GM19239 (cell line): ENCODE measurements around the gene GATAD2A.

Experiments
- DNase-seq: peaks from one replicate; pipeline ENCODE4 v3.0.0; 2011; ENCODE audit warnings: low spot score; ENCODE audit not compliant: insufficient read length
- FAIRE-seq: peaks from 2 replicates; lab custom pipeline; 2011; peaks lifted over from hg19 to GRCh38; lab: Jason Lieb, UNC

GATAD2A gene

DNA sequence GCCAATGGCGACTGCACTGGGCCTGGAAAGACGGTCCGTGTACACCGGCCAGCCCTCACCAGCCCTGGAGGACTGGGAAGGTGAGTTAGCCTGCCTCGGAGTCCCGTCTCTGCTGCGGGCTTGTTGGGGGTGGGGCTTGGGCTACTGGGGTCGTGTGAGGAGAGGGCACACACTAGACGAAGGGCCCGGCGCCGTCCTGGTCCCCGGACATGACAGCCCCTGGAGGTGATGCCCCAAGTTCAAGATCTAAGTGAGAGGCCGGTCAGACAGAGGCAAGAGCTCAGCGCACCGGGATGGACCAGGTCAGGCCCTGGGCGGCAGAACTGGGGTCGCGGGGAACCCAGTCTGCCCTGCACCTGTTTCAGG, 134.2 kb downstream of the GATAD2A start:
- FAIRE-seq (no peak), DNase-seq (no peak)

DNA sequence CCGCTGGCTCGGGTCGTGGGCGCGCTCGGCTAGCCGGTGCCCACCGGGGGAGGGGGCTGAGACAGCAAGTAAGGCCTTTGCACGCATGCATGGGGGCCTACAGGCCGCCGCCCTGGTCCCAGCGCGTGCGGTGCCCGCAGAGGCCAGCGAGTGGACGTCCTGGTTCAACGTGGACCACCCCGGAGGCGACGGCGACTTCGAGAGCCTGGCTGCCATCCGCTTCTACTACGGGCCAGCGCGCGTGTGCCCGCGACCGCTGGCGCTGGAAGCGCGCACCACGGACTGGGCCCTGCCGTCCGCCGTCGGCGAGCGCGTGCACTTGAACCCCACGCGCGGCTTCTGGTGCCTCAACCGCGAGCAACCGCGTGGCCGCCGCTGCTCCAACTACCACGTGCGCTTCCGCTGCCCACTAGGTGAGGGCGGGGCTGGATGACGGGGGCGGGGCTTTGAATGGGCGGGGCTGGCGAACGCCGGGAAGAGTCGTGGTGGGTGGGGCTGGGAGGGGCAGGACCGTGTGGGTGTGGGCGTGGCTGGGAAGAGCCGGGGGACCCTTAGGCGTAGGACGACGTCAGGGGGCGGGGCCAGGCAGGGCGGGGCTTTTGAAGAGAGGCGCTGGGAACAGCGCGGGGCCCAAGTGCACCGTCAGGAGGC, 134.7 kb downstream of the GATAD2A start:
- FAIRE-seq, result no peak
- no peak for DNase-seq

DNA sequence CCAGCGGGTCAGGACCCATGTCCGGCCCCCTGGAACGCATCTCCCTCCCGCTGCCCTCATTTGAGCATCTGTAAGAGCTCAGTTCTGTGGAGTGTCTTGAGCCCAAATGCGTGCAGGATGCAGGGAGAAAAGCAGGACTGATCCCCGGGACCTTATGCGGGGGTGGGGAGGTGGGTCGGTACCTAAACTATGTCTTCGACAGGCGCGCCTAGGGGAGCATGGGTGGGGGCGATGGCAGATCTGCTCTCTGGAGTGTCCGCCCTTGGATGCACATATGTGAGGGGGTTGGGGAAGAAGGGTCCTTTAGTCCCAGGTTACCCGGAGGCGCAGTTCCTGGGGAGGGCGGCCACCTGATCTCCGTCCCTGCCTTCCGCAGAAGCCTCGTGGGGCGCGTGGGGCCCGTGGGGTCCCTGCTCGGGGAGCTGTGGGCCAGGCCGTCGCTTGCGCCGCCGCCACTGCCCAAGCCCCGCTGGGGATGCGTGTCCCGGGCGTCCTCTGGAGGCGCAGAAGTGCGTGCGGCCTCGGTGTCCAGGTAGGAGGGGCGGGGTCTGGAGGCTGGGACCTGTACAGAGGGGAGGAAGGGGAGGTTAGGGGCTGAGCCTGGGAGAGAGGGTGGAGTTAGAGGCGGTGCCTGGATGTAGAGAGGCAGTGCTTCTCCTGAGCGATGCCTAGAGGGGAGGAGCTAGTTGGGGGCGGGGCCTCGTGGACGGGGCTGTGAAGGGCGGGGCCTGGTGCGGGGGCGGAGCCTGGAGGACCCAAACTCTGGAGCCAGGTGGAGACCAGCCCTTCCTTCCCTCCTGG, 135.4 kb downstream of the GATAD2A start:
- peak; percentile 4 for FAIRE-seq
- DNase-seq, result peak; percentile 85

DNA sequence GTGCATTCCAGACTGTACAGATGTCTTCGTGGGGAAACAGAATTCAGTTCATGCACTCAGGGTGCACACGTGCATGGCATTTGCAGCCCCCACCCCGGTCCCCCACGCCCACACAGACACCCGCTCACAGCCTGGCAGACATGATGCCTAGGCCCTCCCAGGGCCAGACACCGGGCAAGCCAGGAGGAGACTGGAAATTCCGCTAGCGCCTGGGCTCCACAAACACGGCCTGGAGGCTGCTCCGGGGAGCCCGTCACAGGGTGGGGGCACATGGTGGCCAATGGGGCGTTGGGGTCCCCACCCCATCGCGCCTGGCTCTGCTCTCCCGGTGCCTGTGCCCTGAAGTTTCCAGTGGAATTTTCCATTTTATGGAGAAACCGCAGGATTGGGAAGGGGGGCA, 136.1 kb downstream of the GATAD2A start:
- DNase-seq (no peak), FAIRE-seq (no peak)

DNA sequence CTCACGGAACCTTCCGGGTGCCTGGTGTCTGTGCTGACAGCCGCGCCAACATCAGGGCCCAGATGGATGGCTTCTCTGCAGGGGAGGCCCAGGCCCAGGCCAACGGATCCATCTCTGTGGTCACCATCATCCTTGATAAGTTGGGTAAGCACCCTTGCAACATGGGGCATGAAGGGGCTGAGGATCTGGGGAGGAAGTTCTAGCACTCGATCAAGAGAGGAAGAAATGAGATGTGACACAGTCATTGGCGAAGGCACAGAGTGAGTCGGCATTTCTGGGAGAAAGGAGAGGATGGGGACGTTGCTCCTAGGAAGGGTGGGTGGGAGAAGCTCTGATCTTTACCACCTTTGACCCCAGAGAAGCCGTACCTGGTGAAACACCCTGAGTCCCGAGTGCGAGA, 137.0 kb downstream of the GATAD2A start:
- FAIRE-seq (no peak), DNase-seq (no peak)

DNA sequence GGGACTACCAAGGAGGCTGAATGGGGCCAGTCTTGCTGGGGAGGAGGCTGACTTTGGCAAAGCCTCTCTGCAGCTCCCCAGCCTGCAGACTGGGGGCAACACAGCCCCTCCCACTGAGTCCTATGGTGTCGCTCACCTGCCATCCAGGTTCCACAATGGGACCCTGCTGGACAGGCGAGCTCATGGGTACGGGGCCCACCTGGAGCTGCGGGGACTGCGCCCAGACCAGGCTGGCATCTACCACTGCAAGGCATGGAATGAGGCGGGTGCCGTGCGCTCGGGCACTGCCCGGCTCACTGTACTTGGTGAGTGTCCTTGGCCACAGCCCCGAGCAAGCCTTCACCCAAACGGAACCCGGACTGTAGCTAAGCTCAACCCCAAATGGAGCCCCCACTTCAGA, 137.6 kb downstream of the GATAD2A start:
- DNase-seq, result no peak
- no peak for FAIRE-seq

DNA sequence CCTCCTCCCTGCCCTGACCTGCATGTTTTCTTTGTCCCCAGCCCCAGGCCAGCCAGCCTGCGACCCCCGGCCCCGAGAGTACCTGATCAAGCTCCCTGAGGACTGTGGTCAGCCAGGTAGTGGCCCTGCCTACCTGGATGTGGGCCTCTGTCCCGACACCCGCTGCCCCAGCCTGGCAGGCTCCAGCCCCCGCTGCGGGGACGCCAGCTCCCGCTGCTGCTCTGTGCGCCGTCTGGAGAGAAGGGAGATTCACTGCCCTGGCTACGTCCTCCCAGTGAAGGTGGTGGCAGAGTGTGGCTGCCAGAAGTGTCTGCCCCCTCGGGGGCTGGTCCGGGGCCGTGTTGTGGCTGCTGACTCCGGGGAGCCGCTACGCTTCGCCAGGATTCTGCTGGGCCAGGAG, 138.2 kb downstream of the GATAD2A start:
- no peak for FAIRE-seq
- no peak for DNase-seq

DNA sequence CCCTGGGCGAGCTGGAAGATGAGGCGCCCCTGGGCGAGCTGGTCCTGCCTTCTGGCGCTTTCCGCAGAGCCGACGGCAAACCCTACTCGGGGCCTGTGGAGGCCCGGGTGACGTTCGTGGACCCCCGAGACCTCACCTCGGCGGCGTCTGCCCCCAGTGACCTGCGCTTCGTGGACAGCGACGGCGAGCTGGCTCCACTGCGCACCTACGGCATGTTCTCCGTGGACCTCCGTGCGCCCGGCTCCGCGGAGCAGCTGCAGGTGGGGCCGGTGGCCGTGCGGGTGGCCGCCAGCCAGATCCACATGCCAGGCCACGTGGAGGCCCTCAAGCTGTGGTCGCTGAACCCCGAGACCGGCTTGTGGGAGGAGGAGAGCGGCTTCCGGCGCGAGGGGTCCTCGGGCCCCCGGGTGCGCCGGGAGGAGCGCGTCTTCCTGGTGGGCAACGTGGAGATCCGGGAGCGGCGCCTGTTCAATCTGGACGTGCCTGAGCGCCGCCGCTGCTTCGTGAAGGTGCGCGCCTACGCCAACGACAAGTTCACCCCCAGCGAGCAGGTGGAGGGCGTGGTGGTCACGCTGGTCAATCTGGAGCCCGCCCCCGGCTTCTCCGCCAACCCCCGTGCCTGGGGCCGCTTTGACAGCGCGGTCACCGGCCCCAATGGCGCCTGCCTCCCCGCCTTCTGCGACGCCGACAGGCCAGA, 138.9 kb downstream of the GATAD2A start:
- FAIRE-seq (no peak), DNase-seq (no peak)

DNA sequence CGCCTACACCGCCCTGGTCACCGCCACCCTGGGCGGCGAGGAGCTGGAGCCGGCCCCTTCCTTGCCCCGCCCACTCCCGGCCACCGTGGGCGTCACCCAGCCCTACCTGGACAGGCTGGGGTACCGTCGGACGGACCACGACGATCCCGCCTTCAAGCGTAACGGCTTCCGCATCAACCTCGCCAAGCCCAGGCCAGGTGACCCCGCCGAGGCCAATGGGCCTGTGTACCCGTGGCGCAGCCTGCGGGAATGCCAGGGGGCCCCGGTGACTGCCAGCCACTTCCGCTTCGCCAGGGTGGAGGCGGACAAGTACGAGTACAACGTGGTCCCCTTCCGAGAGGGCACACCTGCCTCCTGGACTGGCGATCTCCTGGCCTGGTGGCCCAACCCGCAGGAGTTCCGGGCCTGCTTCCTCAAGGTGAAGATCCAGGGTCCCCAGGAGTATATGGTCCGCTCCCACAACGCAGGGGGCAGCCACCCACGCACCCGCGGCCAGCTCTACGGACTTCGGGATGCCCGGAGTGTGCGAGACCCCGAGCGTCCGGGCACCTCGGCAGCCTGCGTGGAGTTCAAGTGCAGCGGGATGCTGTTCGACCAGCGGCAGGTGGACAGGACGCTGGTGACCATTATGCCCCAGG, 139.6 kb downstream of the GATAD2A start:
- DNase-seq (no peak), FAIRE-seq (no peak)

DNA sequence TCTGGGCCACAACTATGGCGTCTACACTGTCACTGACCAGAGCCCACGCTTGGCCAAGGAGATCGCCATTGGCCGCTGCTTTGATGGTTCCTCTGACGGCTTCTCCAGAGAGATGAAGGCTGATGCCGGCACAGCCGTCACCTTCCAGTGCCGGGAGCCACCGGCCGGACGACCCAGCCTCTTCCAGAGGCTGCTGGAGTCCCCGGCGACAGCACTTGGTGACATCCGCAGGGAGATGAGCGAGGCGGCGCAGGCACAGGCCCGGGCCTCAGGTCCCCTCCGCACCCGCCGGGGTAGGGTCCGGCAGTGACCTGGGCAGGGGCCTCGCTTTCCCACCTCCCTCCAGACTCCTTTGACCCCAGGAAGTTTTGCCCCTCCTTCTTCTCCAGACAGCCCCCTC, 140.2 kb downstream of the GATAD2A start:
- DNase-seq, result no peak
- no peak for FAIRE-seq

DNA sequence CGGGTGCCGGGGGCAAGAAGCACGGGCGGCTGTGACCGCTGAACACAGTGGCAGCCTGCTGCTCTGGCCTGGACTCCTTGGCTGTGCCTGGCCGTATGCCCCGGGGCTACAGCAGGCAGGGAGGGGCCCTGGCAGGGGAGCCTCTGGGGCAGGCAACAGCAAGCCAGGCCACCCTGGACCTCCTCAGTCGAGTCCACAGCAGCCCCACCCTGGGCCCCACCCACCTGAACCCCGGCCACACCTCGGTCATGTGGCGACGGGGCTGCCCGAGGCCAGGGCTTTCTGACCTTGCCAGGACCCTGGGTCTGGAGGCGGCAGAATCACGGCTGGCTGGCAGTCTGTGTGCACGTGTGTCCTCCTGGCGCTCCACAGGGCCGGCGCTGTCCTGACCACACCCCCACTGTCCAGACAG, 141.3 kb downstream of the GATAD2A start:
- no peak for FAIRE-seq
- DNase-seq, result no peak

DNA sequence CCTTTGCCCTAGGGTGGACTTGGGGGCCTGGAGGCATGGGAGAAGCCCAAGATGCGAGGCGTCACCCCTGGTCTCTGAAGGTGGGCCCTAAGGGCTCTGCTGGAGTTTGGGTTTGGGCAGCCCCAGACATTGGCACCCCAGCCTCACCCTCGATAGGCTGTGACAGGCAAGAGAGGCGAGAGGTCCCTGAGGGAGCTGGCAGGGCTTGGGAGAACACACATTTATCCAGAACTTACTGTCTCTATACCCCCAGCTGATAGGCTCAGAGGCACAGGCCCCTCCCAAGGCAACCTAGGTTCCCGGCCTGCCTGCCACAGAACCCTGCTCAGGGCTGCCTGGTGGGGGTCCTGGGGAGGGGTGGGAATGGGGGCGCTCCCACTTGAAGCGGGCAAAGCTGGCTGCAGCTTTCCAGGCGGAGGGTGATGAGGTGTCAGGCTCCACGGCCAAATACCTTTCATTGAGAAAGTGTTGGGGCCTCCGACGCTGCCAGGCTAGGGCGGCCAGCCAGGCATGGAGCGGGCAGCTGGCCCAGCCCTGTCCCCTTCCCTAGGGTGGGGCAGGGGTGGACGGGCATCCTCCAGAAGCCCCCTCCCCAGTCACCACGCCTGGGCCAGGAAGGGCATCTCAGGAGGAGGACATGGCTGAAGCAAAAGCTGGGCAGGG, 142.3 kb downstream of the GATAD2A start:
- no peak for FAIRE-seq
- DNase-seq, result no peak

DNA sequence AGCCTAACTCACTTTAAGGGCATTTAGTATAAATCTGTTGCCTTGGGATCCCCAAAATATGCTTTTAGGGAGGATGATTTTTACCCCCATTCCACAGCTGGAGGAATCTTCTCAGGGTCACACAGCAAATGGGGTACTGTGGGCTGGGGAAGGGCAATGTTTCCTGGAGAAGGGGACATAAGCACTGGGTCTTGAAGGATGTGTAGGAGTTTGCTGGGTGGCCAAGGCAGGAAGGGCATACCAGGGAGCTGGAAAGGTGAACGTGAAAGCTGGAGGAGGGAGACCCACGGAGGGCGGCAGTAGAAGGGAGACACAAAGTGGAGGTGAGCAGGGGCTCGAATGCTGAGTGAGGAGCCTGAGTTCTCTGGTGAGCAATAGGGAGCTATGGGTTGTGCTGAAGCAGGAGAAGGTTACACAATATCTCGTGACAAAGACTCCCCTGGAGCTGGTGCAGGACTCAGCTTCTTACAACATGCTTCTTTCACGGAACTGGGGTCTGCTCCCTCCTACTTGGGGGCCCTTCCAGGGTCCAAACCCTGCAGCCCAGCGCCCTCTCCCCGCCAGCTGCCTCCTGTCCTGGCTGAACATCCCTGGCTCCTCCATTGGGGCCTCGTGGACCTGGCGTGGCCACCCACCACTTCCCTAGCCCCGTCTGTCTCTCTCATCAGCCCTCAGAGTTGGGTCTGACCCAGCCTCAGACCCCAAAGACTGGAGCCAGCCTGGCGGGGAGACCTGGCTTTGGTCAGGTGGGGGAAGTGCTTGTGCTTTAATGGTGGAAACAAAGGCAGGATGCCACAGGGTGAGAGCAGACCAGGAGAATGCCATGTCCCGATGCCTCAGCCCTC, 143.7 kb downstream of the GATAD2A start:
- DNase-seq, result no peak
- FAIRE-seq, result no peak

DNA sequence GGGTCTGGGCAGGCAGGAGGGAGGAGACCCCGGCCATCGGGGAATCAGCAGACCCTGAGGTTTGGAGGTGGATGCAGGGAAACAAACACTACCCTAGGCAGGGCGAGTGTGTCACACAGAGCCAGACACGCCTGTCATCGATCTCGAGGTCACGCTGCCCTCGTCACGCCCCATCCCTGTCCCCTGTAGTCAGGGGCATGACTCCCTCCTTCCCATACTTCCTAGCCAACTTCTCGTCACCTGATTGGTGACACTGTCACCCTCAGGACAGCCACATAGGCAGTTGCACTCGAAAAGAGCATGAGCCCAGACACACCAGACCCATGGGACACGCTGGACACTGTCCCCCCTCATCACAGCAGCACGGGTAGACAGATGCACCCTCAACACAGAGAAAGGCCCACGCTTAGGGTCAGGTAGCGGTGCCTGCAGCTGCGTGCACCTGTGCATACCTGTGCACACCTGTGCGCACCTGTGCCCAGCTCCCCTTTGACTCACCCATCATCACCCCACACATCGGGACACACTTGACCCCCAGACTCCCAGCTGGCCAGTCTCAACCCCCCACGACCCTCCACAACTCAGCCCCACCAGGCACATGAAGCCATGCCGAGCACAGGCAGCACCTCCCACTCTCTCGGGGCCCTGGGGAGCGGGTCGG, 144.5 kb downstream of the GATAD2A start:
- no peak for FAIRE-seq

DNA sequence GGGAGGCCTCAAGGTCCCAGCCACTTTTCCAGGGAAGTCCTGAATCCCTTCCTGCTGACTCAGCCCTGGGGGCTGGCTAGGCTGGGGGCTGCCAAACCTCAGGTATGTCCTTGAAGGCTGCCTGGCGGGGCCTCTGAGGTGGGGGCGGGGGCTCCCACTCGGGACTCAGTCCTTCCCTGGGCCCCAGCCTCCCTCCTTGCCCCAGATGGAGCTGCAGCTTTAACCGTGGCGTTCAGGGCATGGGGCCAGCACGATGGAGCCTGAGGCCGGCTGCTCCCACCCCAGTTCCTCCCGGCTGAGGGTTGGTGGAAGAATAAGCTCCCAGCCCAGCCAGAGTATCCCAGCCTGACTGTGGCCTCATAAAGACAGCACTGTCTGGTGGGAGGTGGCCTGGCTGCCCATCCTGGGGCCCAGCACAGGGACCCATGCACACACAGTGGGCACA, 145.0 kb downstream of the GATAD2A start:
- DNase-seq (no peak), FAIRE-seq (no peak)

More for the DNA sequence above, 144.5 kb downstream of the GATAD2A start:
- DNase-seq, result no peak

DNA sequence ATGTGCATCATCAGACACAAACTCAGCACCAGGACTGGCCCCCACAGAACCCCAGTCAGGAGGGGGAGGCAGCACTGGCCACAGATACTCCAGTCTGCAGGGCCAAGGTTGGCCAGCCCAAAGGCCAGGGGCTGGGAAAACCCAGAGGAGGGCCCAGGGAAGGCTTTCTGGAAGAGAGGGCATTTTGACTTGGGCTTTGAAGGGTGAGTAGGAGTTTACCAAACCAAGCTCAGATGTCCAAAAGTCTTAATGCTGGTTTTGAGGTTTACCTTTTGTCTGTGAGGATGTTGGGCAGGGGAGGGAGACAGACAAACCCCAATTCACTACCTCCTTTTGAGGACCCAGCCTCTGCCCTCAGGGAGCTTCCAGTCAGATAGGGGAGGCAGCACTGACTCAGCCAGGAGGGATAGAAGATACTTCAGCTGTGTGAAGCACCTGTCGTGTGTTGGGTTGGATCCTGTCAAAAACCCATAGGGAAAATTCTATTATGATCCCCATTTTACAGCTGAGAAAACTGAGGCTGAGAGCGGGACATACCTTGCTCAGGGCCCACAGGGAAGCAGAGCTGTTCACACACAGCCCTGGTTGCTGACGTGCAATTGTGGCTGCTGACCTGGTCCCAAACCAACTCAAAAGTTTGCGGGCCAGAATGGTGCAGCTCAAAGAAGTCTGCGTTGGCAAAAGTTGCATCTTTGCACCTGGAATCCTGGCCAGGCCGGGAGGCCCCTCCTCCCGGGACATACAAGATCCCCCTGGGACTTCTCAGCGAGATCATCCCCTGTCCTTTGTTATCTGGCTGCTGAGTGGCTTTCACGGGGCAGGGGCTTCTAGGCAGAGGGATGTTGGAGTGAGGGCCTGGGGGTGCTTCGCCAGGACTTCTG, 145.7 kb downstream of the GATAD2A start:
- DNase-seq (no peak), FAIRE-seq (no peak)

DNA sequence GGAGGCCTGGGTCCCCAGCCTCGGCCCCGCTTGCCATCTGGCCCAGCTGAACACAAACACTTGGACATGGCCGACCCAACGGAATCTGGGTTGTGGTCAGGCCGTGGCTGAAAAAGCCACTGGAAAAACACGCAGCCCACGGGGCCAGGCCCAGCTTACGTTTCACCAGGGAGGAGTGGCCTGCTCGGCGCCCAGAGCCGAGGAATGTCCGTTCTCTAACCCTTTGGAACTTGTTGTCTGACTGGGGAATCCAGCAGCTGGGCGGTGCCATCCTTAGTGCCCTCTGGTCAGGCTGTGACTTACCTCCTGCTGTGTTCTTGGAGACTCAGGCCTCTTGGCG, 146.3 kb downstream of the GATAD2A start:
- no peak for FAIRE-seq
- DNase-seq, result no peak

DNA sequence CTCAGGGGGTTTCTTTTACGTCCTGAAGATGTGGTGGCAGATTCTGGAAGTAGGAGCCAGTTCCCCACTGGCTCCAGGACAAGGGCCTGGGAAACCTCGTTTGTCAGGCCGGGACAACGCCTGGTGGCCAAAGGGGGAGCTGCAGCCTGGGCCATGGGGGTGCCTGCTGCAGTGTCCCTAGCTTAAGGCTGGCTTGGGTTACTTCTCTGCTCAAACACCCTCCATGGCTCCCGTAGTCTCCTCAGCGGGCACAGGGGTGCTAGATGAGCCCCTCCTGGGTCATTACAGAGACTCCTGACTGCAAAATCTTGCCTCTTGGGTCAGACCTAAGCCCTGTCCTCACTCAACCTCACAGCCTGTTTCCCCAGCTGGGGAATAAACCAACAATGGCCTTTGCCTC, 147.3 kb downstream of the GATAD2A start:
- no peak for FAIRE-seq
- DNase-seq, result no peak
